H1 (cell line): ENCODE data around the gene UBE2G2. TPM values are rescaled to one million over a fixed set of nuclear protein-coding genes. Genes with fewer than 3 reads are reported as not detected.

Source experiments
- CTCF ChIA-PET: fragments of 300-600 bp; sonication (Branson Sonifier 250); formaldehyde crosslinking; loops from one replicate; lab custom pipeline; 2021; ENCODE audit not compliant: partially characterized antibody; lab: Charles Lee
- POLR2A ChIA-PET: fragments of 300-600 bp; sonication (Branson Sonifier 250); formaldehyde crosslinking; loops from one replicate; lab custom pipeline; 2021; ENCODE audit warnings: inconsistent platforms; ENCODE audit not compliant: partially characterized antibody; lab: Charles Lee
- DNase-seq, 2 experiments: peaks; one replicate each; pipeline versions ENCODE4 v3.0.0 to v3.0.0-alpha.2; 2010 to 2022; ENCODE audit warnings: low spot score in 2 of 2, low read depth in 1 of 2, mixed read lengths in 1 of 2
- FAIRE-seq: peaks from 2 replicates; lab custom pipeline; 2011; peaks lifted over from hg19 to GRCh38; lab: Jason Lieb, UNC
- H2AFZ ChIP-seq: 2 replicates; pipeline ENCODE4 v1.8.1; 2012; ENCODE audit warnings: low read length, inconsistent platforms
- H2AK5ac ChIP-seq: 2 replicates; pipeline ENCODE4 v1.6.1; 2013; ENCODE audit warnings: low read depth, low read length
- H2BK120ac ChIP-seq: replicated peaks from 2 replicates; pipeline ENCODE3; 2013; ENCODE audit warnings: low read depth, low read length, inconsistent platforms
- H2BK12ac ChIP-seq: 2 replicates; pipeline ENCODE4 v1.6.1; 2013; ENCODE audit warnings: low read depth, low read length
- H2BK15ac ChIP-seq: 2 replicates; pipeline ENCODE4 v1.6.1; 2013; ENCODE audit warnings: low read length
- H2BK20ac ChIP-seq: 2 replicates; pipeline ENCODE4 v1.6.1; 2013; ENCODE audit warnings: low read length
- H2BK5ac ChIP-seq: 2 replicates; pipeline ENCODE4 v1.6.1; 2013; ENCODE audit warnings: low read depth, low read length
- H3K14ac ChIP-seq: 2 replicates; pipeline ENCODE4 v1.6.1; 2013; ENCODE audit warnings: inconsistent platforms; ENCODE audit not compliant: insufficient read length
- H3K18ac ChIP-seq: 2 replicates; pipeline ENCODE4 v1.6.1; 2013; ENCODE audit warnings: low read length; ENCODE audit errors: extremely low read depth
- H3K23ac ChIP-seq: 2 replicates; pipeline ENCODE4 v1.6.1; 2013; ENCODE audit warnings: inconsistent platforms; ENCODE audit not compliant: insufficient read length
- H3K23me2 ChIP-seq: 2 replicates; pipeline ENCODE4 v1.6.1; 2013; ENCODE audit warnings: low read depth, low read length
- H3K27ac ChIP-seq: 2 replicates; pipeline ENCODE4 v1.6.1; 2011; ENCODE audit warnings: low read depth, low read length, inconsistent platforms
- H3K27me3 ChIP-seq, 4 experiments: replicated peaks in 1 of 4; 1 replicate in 1 of 4; 2 replicates in 3 of 4; pipeline versions ENCODE4 v1.6.1 to v1.8.1; 2011 to 2013; ENCODE audit warnings: low read length in 3 of 4, mild to moderate bottlenecking in 3 of 4, inconsistent platforms in 2 of 4, mixed read lengths in 2 of 4, moderate library complexity in 1 of 4; ENCODE audit not compliant: control insufficient read depth in 3 of 4, insufficient read depth in 3 of 4; ENCODE audit errors: extremely low read depth in 1 of 4
- H3K36me3 ChIP-seq, 4 experiments: 2 replicates each; pipeline versions ENCODE4 v1.6.1 to v1.8.1; 2011 to 2013; ENCODE audit warnings: mild to moderate bottlenecking in 4 of 4, low read length in 3 of 4, moderate library complexity in 2 of 4, control low read depth in 1 of 4, inconsistent platforms in 1 of 4; ENCODE audit not compliant: insufficient read depth in 4 of 4, control insufficient read depth in 2 of 4
- H3K4ac ChIP-seq: replicated peaks from 2 replicates; pipeline ENCODE3; 2013; ENCODE audit warnings: low read length, low read depth, mixed read lengths, inconsistent platforms; ENCODE audit not compliant: insufficient read length
- H3K4me1 ChIP-seq, 4 experiments: replicated peaks in 1 of 4; 1 replicate in 1 of 4; 2 replicates in 3 of 4; pipeline versions ENCODE4 v1.6.1 to v1.8.1; 2011 to 2013; ENCODE audit warnings: low read length in 3 of 4, inconsistent platforms in 2 of 4, mixed read lengths in 1 of 4; ENCODE audit not compliant: insufficient read depth in 4 of 4, control insufficient read depth in 3 of 4
- H3K4me2 ChIP-seq, 2 experiments: 2 replicates each; pipeline versions ENCODE4 v1.6.1 to v1.8.1; 2011 to 2013; ENCODE audit warnings: low read depth in 2 of 2, low read length in 2 of 2, control low read depth in 1 of 2, inconsistent platforms in 1 of 2, mild to moderate bottlenecking in 1 of 2; ENCODE audit not compliant: insufficient read depth in 1 of 2
- H3K4me3 ChIP-seq, 4 experiments: fragments of 200-600, 300-600 bp in 1 of 4; sonication (generic), shearing (Covaris generic), sonication (Bioruptor Twin) in 1 of 4; 2 replicates each; pipeline versions ENCODE4 v1.5.1 to v1.8.1; 2011 to 2016; ENCODE audit warnings: low read length in 4 of 4, low read depth in 3 of 4, control low read depth in 2 of 4, inconsistent platforms in 2 of 4, mild to moderate bottlenecking in 2 of 4, mixed read lengths in 1 of 4, moderate library complexity in 1 of 4; ENCODE audit not compliant: insufficient read depth in 2 of 4; ENCODE audit errors: extremely low read depth in 1 of 4
- H3K56ac ChIP-seq: replicated peaks from 2 replicates; pipeline ENCODE3; 2013; ENCODE audit warnings: low read depth, mild to moderate bottlenecking, mixed read lengths, low read length, inconsistent platforms; ENCODE audit not compliant: insufficient read length
- H3K79me1 ChIP-seq: 2 replicates; pipeline ENCODE4 v1.6.1; 2013; ENCODE audit warnings: low read depth, low read length, control low read depth
- H3K79me2 ChIP-seq, 2 experiments: 2 replicates each; pipeline versions ENCODE4 v1.6.1 to v1.8.1; 2012 to 2013; ENCODE audit warnings: low read length in 2 of 2, mild to moderate bottlenecking in 2 of 2, inconsistent platforms in 1 of 2; ENCODE audit not compliant: insufficient read depth in 2 of 2, control insufficient read depth in 1 of 2
- H3K9ac ChIP-seq, 4 experiments: replicated peaks in 1 of 4; 1 replicate in 1 of 4; 2 replicates in 3 of 4; pipeline versions ENCODE4 v1.6.1 to v1.8.1; 2011 to 2013; ENCODE audit warnings: low read depth in 3 of 4, low read length in 3 of 4, control low read depth in 2 of 4, mild to moderate bottlenecking in 2 of 4, moderate library complexity in 2 of 4, inconsistent platforms in 1 of 4; ENCODE audit errors: extremely low read depth in 1 of 4
- H3K9me3 ChIP-seq, 2 experiments: 2 replicates each; pipeline versions ENCODE4 v1.6.1 to v1.8.1; 2012 to 2013; ENCODE audit warnings: mild to moderate bottlenecking in 2 of 2, moderate library complexity in 2 of 2, control low read depth in 1 of 2, inconsistent platforms in 1 of 2, low read depth in 1 of 2, low read length in 1 of 2, mixed read lengths in 1 of 2; ENCODE audit not compliant: insufficient read depth in 2 of 2
- H4K20me1 ChIP-seq, 2 experiments: replicated peaks in 1 of 2; 2 replicates each; pipeline versions ENCODE3 to v1.8.1; 2011 to 2013; ENCODE audit warnings: inconsistent platforms in 2 of 2, low read length in 2 of 2, mild to moderate bottlenecking in 1 of 2; ENCODE audit not compliant: insufficient read depth in 2 of 2, control insufficient read depth in 1 of 2
- H4K5ac ChIP-seq: 2 replicates; pipeline ENCODE4 v1.6.1; 2013; ENCODE audit warnings: low read length, low read depth, mixed read lengths, inconsistent platforms; ENCODE audit not compliant: insufficient read length
- H4K8ac ChIP-seq: 2 replicates; pipeline ENCODE4 v1.8.0; 2013; ENCODE audit warnings: mild to moderate bottlenecking, moderate library complexity, low read length, inconsistent platforms; ENCODE audit not compliant: insufficient read depth; ENCODE audit errors: extremely low read depth
- H4K91ac ChIP-seq: replicated peaks from 2 replicates; pipeline ENCODE3; 2013; ENCODE audit warnings: low read length, mixed read lengths, inconsistent platforms; ENCODE audit not compliant: insufficient read length
- RBBP5 ChIP-seq: IDR thresholded peaks from 2 replicates; pipeline ENCODE4 v1.7.1; 2012; ENCODE audit warnings: low read depth, mild to moderate bottlenecking, inconsistent platforms, low read length, moderate library complexity, borderline replicate concordance
- SP1 ChIP-seq: IDR thresholded peaks from 2 replicates; pipeline ENCODE4 v1.6.1; 2011; ENCODE audit warnings: low read depth, low read length
- TAF7 ChIP-seq: optimal IDR thresholded peaks from 2 replicates; pipeline ENCODE3; 2011; ENCODE audit warnings: low read depth, mild to moderate bottlenecking, inconsistent platforms, low read length, moderate library complexity, borderline replicate concordance
- WGBS, 2 experiments: shearing (Covaris generic) in 1 of 2; methylation state at CpG; one replicate each; pipeline versions ENCODE4 v1.1.6 to v1.1.7; 2013 to 2015; ENCODE audit warnings: low lambda C conversion rate in 2 of 2, mixed read lengths in 2 of 2, inconsistent platforms in 1 of 2, low coverage in 1 of 2, missing lambda C conversion rate in 1 of 2; ENCODE audit not compliant: insufficient replicate concordance in 2 of 2, insufficient coverage in 1 of 2, insufficient read length in 1 of 2; ENCODE audit errors: extremely low coverage in 1 of 2, missing lambda C conversion rate in 1 of 2; 5-methylcytosine and 5-hydroxymethylcytosine counted together
- polyA plus RNA-seq, 7 experiments: library from polyadenylated mRNA; depleted of rRNA in 3 of 7; stranded (reverse) in 5 of 7; unstranded in 2 of 7; fragments of >200 nt in 5 of 7; fragments of 200-250 nt in 2 of 7; gene quantifications; 1 replicate in 5 of 7; 2 replicates in 1 of 7; 4 replicates in 1 of 7; pipeline versions ENCODE4 v1.2.1 to v1.2.3, GENCODE V29; 2011 to 2013; ENCODE audit warnings: missing spikeins in 2 of 7, mixed read lengths in 2 of 7
- total RNA-seq: library from RNA; stranded (reverse); fragmentation: NEBNext Ultra II Directional; extraction: Animal tissue kit (Norgen Biotek cat#: 25700); gene quantifications from 2 replicates; pipeline ENCODE4 v1.2.1, GENCODE V29; 2021

UBE2G2 gene
- total and polyA plus RNA-seq, 2 of the 8 experiments (the other 6 are each of a cell fraction or from before 2014, with no cell fraction given) = 96.3 to 101 TPM

GRCh38 chr21:44755227-44755626 lies 46.4 kb downstream of the UBE2G2 start:
- Histone ChIP-seq H4K20me1 (peaks cover 0 to 3% of the 10 kb centered on the region in 2 experiments), H4K5ac (no peak overlapping the region), H2BK5ac (no peak overlapping the region), H2AK5ac (no peak overlapping the region), H3K27ac (no peak overlapping the region), H3K9ac (no peak overlapping the region), H3K14ac (no peak overlapping the region), H3K23ac (no peak overlapping the region), H3K9me3 (no peaks in the 10 kb centered on the region; a peak in 1 of 4 replicates), H2BK15ac (no peak overlapping the region), H3K4me2 (no peak overlapping the region), H3K4me1 (peaks cover 0 to 21% (median 7%) of the 10 kb centered on the region in 4 experiments; a peak in 5 of 7 replicates), H2AFZ (no peak overlapping the region), H3K27me3 (no peaks in the 10 kb centered on the region), H2BK12ac (no peak overlapping the region), H3K4me3 (no peak overlapping the region), H3K36me3 (no peaks in the 10 kb centered on the region), H4K8ac (no peak overlapping the region), H4K91ac (no peak overlapping the region), H3K56ac (no peak overlapping the region), H2BK20ac (no peak overlapping the region), H3K18ac (no peak overlapping the region), H2BK120ac (no peak overlapping the region), H3K23me2 (no peaks in the 10 kb centered on the region), H3K79me1 (no peaks in the 10 kb centered on the region), H3K79me2 (no peaks in the 10 kb centered on the region), H3K4ac (no peak overlapping the region)
- no peak for FAIRE-seq
- TF ChIP-seq RBBP5 = no peak
- no peak for TF ChIP-seq TAF7
- TF ChIP-seq SP1 = no peak
- WGBS, 2 experiments = 81% methylated on average over 5 of the region's 5 CpGs; no CpG with 5 or more reads in 1 of the 2 experiments
- POLR2A ChIA-PET = interaction anchor here (0.6 to 0.7 kb wide), 2 partner anchors 23 to 24 kb away, joined by 3 to 4 read pairs; no protein-coding TSS in a partner anchor
- no peak for DNase-seq
- CTCF ChIA-PET = interaction anchor here (2.3 kb wide), 1 partner anchor 36 kb away, joined by 11 read pairs; no protein-coding TSS in a partner anchor
